Measurements from ENCODE around the gene ING4.

Gene ING4

GRCh38 chr12:6635856-6636531, 26.9 kb downstream of the ING4 start, which contains the start of gene LPAR5:
Gene LPAR5 (minus strand): TSS chr12:6635959. CDS start chr12:6621248, 14,711 bp downstream.
- no peak for DNase-seq (ENCODE audit: low read depth)

- DNase-seq (ENCODE audit: low read depth), result no peak
Measured at GRCh38 chr12:6635375-6635855, 27.5 kb downstream of the ING4 start.

- no peak for DNase-seq (ENCODE audit: low read depth)
Measured at GRCh38 chr12:6632026-6632983, 30.6 kb downstream of the ING4 start.

- DNase-seq (ENCODE audit: low read depth), result no peak
Measured at GRCh38 chr12:6631549-6631961, 31.4 kb downstream of the ING4 start.

GRCh38 chr12:6630736-6631135, 32.2 kb downstream of the ING4 start:
- no peak for DNase-seq (ENCODE audit: low read depth)

GRCh38 chr12:6627616-6628015, 35.3 kb downstream of the ING4 start:
- no peak for DNase-seq (ENCODE audit: low read depth)

- no peak for DNase-seq (ENCODE audit: low read depth)
Measured at GRCh38 chr12:6626654-6627283, 36.1 kb downstream of the ING4 start.

GRCh38 chr12:6620885-6621274, 42.0 kb downstream of the ING4 start:
- no peak for DNase-seq (ENCODE audit: low read depth)

- DNase-seq (ENCODE audit: low read depth), result peak; percentile 34
Measured at GRCh38 chr12:6620137-6620884, 42.6 kb downstream of the ING4 start.

- no peak for DNase-seq (ENCODE audit: low read depth)
Measured at GRCh38 chr12:6618483-6619225, 44.3 kb downstream of the ING4 start.

- no peak for DNase-seq (ENCODE audit: low read depth)
Measured at GRCh38 chr12:6615802-6616201, 47.1 kb downstream of the ING4 start.

- DNase-seq (ENCODE audit: low read depth), result no peak
Measured at GRCh38 chr12:6614513-6615172, 48.3 kb downstream of the ING4 start.

- DNase-seq (ENCODE audit: low read depth), result no peak
Measured at GRCh38 chr12:6613776-6614512, 49.0 kb downstream of the ING4 start.

- DNase-seq (ENCODE audit: low read depth), result no peak
Measured at GRCh38 chr12:6613015-6613775, 49.7 kb downstream of the ING4 start.

GRCh38 chr12:6612652-6613014, 50.3 kb downstream of the ING4 start:
- no peak for DNase-seq (ENCODE audit: low read depth)

GRCh38 chr12:6612247-6612646, 50.7 kb downstream of the ING4 start:
- DNase-seq (ENCODE audit: low read depth), result no peak

GRCh38 chr12:6608592-6609281, 54.2 kb downstream of the ING4 start:
- DNase-seq (ENCODE audit: low read depth), result no peak
